Measurements from ENCODE around the gene PLCH1. TPM values are rescaled to one million over a fixed set of nuclear protein-coding genes. Genes with fewer than 3 reads are reported as not detected.

Gene PLCH1
- total and polyA plus RNA-seq, 9 of the 15 experiments (the other 6 are each of a cell fraction or from before 2014, with no cell fraction given), result 0.17 to 0.62 (median 0.40) TPM

DNA sequence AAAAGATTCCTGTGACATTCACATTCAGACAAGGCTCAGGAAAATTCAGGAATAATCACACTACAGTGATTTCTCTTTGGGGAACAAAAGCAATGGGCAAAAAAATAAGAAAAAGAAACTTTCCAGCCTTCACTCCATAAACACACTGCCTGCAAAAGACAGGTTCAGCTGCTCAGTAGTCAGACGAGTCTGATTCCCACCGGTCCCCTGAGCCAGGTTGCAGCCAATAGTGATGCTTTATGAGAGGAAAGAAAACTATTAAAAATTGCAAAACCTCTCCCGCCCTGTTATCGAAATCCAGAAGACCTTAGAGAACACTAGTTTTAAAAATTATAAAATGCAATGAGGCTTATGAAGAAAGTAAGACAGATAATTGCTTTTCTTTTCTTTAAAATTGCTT lies 8.5 kb downstream of the PLCH1 start:
- no peaks in the 10 kb centered on the region for H3K79me2 ChIP-seq (ENCODE audit: control insufficient read depth, insufficient read depth, low read length)
- H3K27me3 ChIP-seq (ENCODE audit: control insufficient read depth in 2 of 2, insufficient read depth in 2 of 2, low read length in 2 of 2), result no peaks in the 10 kb centered on the region
- ATAC-seq (no peak), FAIRE-seq (no peak), DNase-seq (ENCODE audit: extremely low read depth in 1 of 4, low spot score in 3 of 4) (no peak)
- BruUV-seq (replicated peaks), result no TSS peak
- peaks cover 3 to 7% of the 10 kb centered on the region in 2 experiments; a peak in 1 of 5 replicates for H3K4me1 ChIP-seq (replicated peaks in 1 of 2; ENCODE audit: control insufficient read depth in 2 of 2, insufficient read depth in 2 of 2, low read length in 2 of 2)
- H3K36me3 ChIP-seq (ENCODE audit: control insufficient read depth, insufficient read depth, low read length), result no peaks in the 10 kb centered on the region
- 3% methylated on average over 4 of the region's 4 CpGs for WGBS (ENCODE audit: insufficient coverage, low coverage, missing lambda C conversion rate)
- no peak overlapping the region for H2AFZ ChIP-seq (ENCODE audit: low read depth, low read length)
- no peaks in the 10 kb centered on the region for H3K9me3 ChIP-seq (replicated peaks; ENCODE audit: control insufficient read depth, insufficient read depth, low read depth, low read length)
- no peaks in the 10 kb centered on the region for H4K20me1 ChIP-seq (replicated peaks; ENCODE audit: control insufficient read depth, insufficient read depth, low read length)
- H3K4me2 ChIP-seq (ENCODE audit: insufficient read depth, low read length), result no peak overlapping the region
- ChIA-PET POLR2A (interaction anchor here (0.5 to 1.2 kb wide), 3 partner anchors 8 to 983 kb away, joined by 3 read pairs; no protein-coding TSS in a partner anchor), CTCF (ENCODE audit: low intra/inter-chr PET ratio) (no interaction called here)
- in situ Hi-C loops (cut with MboI) (no loop called here), intact Hi-C loops (cut with micrococcal nuclease) (no loop called here)
- TF ChIP-seq SRSF1 (IDR thresholded peaks at IDR 0.05; ENCODE audit: low read depth, low read length), result no peak
- TF ChIP-seq, protein P1, sequence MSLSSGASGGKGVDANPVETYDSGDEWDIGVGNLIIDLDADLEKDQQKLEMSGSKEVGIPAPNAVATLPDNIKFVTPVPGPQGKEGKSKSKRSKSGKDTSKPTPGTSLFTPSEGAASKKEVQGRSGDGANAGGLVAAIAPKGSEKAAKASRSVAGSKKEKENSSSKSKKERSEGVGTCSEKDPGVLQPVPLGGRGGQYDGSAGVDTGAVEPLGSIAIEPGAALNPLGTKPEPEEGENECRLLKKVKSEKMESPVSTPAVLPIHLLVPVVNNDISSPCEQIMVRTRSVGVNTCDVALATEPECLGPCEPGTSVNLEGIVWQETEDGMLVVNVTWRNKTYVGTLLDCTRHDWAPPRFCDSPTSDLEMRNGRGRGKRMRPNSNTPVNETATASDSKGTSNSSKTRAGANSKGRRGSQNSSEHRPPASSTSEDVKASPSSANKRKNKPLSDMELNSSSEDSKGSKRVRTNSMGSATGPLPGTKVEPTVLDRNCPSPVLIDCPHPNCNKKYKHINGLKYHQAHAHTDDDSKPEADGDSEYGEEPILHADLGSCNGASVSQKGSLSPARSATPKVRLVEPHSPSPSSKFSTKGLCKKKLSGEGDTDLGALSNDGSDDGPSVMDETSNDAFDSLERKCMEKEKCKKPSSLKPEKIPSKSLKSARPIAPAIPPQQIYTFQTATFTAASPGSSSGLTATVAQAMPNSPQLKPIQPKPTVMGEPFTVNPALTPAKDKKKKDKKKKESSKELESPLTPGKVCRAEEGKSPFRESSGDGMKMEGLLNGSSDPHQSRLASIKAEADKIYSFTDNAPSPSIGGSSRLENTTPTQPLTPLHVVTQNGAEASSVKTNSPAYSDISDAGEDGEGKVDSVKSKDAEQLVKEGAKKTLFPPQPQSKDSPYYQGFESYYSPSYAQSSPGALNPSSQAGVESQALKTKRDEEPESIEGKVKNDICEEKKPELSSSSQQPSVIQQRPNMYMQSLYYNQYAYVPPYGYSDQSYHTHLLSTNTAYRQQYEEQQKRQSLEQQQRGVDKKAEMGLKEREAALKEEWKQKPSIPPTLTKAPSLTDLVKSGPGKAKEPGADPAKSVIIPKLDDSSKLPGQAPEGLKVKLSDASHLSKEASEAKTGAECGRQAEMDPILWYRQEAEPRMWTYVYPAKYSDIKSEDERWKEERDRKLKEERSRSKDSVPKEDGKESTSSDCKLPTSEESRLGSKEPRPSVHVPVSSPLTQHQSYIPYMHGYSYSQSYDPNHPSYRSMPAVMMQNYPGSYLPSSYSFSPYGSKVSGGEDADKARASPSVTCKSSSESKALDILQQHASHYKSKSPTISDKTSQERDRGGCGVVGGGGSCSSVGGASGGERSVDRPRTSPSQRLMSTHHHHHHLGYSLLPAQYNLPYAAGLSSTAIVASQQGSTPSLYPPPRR (CRISPR knock-in tag; IDR thresholded peaks at IDR 0.05; ENCODE audit: borderline replicate concordance), result no peak
- no peak for TF ChIP-seq ARHGAP35 (IDR thresholded peaks at IDR 0.05; ENCODE audit: partially characterized antibody)
- no peak for TF ChIP-seq YBX1 (IDR thresholded peaks at IDR 0.05)
- no peak for TF ChIP-seq GATAD2B (IDR thresholded peaks at IDR 0.05; ENCODE audit: borderline replicate concordance)
- TF ChIP-seq TRIM28 (IDR thresholded peaks at IDR 0.05), result no peak
- no peak for TF ChIP-seq ZNF644 (tag; IDR thresholded peaks at IDR 0.05; ENCODE audit: low read depth)
- no peak for TF ChIP-seq ELF1 (tag; IDR thresholded peaks at IDR 0.05)
- no peak for TF ChIP-seq ZNF239 (CRISPR knock-in tag; IDR thresholded peaks at IDR 0.05)
- TF ChIP-seq FOXK1 (CRISPR knock-in tag; IDR thresholded peaks at IDR 0.05; ENCODE audit: borderline replicate concordance), result no peak
- no peak for TF ChIP-seq ZNF354B (CRISPR knock-in tag; IDR thresholded peaks at IDR 0.05)
- no peak for TF ChIP-seq GTF2F1 (IDR thresholded peaks at IDR 0.05; ENCODE audit: low read depth, low read length)
- TF ChIP-seq WHSC1 (IDR thresholded peaks at IDR 0.05; ENCODE audit: low read length), result no peak
- no peak for TF ChIP-seq ZNF174 (CRISPR knock-in tag; IDR thresholded peaks at IDR 0.05)
- TF ChIP-seq BHLHE40 (IDR thresholded peaks at IDR 0.05; ENCODE audit: low read length), result no peak
- no peak for TF ChIP-seq DIDO1 (tag; IDR thresholded peaks at IDR 0.05; ENCODE audit: low read depth)
- no peak for TF ChIP-seq SREBF2 (CRISPR knock-in tag; IDR thresholded peaks at IDR 0.05)
- TF ChIP-seq JUNB (CRISPR knock-in tag; conservative IDR thresholded peaks at IDR 0.05), result no peak
- H3K9ac ChIP-seq (ENCODE audit: insufficient read depth in 1 of 2, low read depth in 2 of 2, low read length in 2 of 2), result no peak overlapping the region
- H3K27ac ChIP-seq (ENCODE audit: extremely low read depth, low read depth, low read length), result no peak overlapping the region
- no peak overlapping the region for H3K4me3 ChIP-seq
- no peaks in the 10 kb centered on the region for H3K9me1 ChIP-seq (ENCODE audit: control insufficient read depth, insufficient read depth, low read length)

Measured in K562 (cell line).